ENCODE data around the gene KCNIP4. TPM values are rescaled to one million over a fixed set of nuclear protein-coding genes. Genes with fewer than 3 reads are reported as not detected.

KCNIP4 gene
- total and polyA plus RNA-seq, 2 of the 4 experiments (the other 2 are of a cell fraction): not detected

DNA sequence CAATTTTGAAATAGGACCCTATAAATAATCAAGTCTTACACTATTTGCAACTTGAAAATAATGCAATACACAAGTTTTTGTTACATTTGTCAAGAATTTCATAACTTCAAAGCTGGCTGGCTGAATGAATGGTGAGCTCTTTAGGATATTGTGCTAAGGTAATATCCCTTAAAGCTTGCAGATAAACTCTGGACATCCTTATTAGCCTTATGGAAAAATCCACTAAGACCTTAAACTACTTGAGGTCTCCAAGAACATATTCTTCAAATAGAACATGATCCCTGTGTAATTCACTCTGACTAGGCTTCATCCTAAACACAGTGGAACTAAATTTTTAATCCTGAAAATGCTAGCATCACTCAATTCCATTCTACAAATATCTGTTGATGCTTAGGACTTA lies 1049.0 kb downstream of the KCNIP4 start:
- Histone ChIP-seq H2BK120ac (ENCODE audit: low read depth, low read length) (no peak overlapping the region), H2AFZ (replicated peaks; ENCODE audit: low read length, poor library complexity) (no peak overlapping the region), H4K8ac (ENCODE audit: low read depth in 2 of 2, low read length in 2 of 2) (no peak overlapping the region), H3K27ac (ENCODE audit: insufficient read depth, low read length) (no peak overlapping the region), H3K4me1 (ENCODE audit: control insufficient read depth, insufficient read depth, low read length) (no peaks in the 10 kb centered on the region), H3K4me2 (ENCODE audit: low read depth, low read length) (no peak overlapping the region), H2AK5ac (ENCODE audit: low read depth, low read length) (no peak overlapping the region), H3K27me3 (ENCODE audit: control insufficient read depth, insufficient read depth, low read length) (no peaks in the 10 kb centered on the region), H3K9me1 (ENCODE audit: insufficient read depth, low read length) (no peaks in the 10 kb centered on the region), H3K23ac (ENCODE audit: low read depth, low read length) (no peak overlapping the region), H3K4ac (ENCODE audit: low read depth, low read length) (no peak overlapping the region), H2BK5ac (ENCODE audit: low read depth, low read length, poor library complexity, severe bottlenecking) (no peak overlapping the region), H2BK15ac (ENCODE audit: low read depth, low read length) (no peak overlapping the region), H3K4me3 (ENCODE audit: insufficient read depth, low read depth, low read length) (no peak overlapping the region), H3K56ac (ENCODE audit: extremely low read depth, insufficient read depth, low read length) (no peak overlapping the region), H2AK9ac (replicated peaks; ENCODE audit: low read depth, low read length, poor library complexity) (no peak overlapping the region), H3K9ac (ENCODE audit: low read depth, low read length) (no peak overlapping the region), H4K5ac (ENCODE audit: low read depth, low read length) (no peak overlapping the region), H3K36me3 (ENCODE audit: control insufficient read depth, insufficient read depth, low read length) (no peaks in the 10 kb centered on the region), H4K20me1 (ENCODE audit: insufficient read depth, low read length) (no peaks in the 10 kb centered on the region), H3K14ac (replicated peaks; ENCODE audit: low read depth, low read length) (no peak overlapping the region), H3K9me3 (ENCODE audit: control insufficient read depth, insufficient read depth, low read length) (peaks cover 6% of the 10 kb centered on the region), H3K79me1 (ENCODE audit: low read depth in 1 of 2, low read length in 2 of 2) (no peaks in the 10 kb centered on the region), H4K91ac (ENCODE audit: insufficient read depth, low read depth, low read length) (no peak overlapping the region), H2BK20ac (ENCODE audit: low read depth, low read length) (no peak overlapping the region), H3K18ac (ENCODE audit: low read depth, low read length) (no peak overlapping the region)
- no peak for TF ChIP-seq RAD21 (IDR thresholded peaks at IDR 0.05; ENCODE audit: low read length)
- no peak for TF ChIP-seq MAZ (IDR thresholded peaks at IDR 0.05; ENCODE audit: borderline replicate concordance, low read depth, low read length)
- no peak for TF ChIP-seq CEBPB (IDR thresholded peaks at IDR 0.05; ENCODE audit: low read depth, low read length)
- TF ChIP-seq, protein P1, sequence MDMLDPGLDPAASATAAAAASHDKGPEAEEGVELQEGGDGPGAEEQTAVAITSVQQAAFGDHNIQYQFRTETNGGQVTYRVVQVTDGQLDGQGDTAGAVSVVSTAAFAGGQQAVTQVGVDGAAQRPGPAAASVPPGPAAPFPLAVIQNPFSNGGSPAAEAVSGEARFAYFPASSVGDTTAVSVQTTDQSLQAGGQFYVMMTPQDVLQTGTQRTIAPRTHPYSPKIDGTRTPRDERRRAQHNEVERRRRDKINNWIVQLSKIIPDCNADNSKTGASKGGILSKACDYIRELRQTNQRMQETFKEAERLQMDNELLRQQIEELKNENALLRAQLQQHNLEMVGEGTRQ (IDR thresholded peaks at IDR 0.05; ENCODE audit: low read depth, low read length): no peak
- TF ChIP-seq, protein P2, sequence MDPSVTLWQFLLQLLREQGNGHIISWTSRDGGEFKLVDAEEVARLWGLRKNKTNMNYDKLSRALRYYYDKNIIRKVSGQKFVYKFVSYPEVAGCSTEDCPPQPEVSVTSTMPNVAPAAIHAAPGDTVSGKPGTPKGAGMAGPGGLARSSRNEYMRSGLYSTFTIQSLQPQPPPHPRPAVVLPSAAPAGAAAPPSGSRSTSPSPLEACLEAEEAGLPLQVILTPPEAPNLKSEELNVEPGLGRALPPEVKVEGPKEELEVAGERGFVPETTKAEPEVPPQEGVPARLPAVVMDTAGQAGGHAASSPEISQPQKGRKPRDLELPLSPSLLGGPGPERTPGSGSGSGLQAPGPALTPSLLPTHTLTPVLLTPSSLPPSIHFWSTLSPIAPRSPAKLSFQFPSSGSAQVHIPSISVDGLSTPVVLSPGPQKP (IDR thresholded peaks at IDR 0.05; ENCODE audit: borderline replicate concordance, low read depth, low read length): no peak
- TF ChIP-seq FOS (IDR thresholded peaks at IDR 0.05; ENCODE audit: low read depth, low read length): no peak
- no peak for TF ChIP-seq RFX5 (IDR thresholded peaks at IDR 0.05; ENCODE audit: low read depth, low read length)
- no peak for TF ChIP-seq CHD1 (IDR thresholded peaks at IDR 0.05; ENCODE audit: low read depth, low read length)
- no peak for TF ChIP-seq MXI1 (IDR thresholded peaks at IDR 0.05; ENCODE audit: borderline replicate concordance, low read depth, low read length)
- TF ChIP-seq SMC3 (IDR thresholded peaks at IDR 0.05; ENCODE audit: low read depth, low read length): no peak
- TF ChIP-seq MAFK (IDR thresholded peaks at IDR 0.05; ENCODE audit: low read depth, low read length): no peak
- TF ChIP-seq NFE2L2 (IDR thresholded peaks at IDR 0.05; ENCODE audit: low read depth, low read length): no peak
- no peak for TF ChIP-seq BHLHE40 (IDR thresholded peaks at IDR 0.05; ENCODE audit: low read depth, low read length)
- TF ChIP-seq RCOR1 (IDR thresholded peaks at IDR 0.05; ENCODE audit: insufficient replicate concordance, low read length): no peak
- TF ChIP-seq, protein P3, sequence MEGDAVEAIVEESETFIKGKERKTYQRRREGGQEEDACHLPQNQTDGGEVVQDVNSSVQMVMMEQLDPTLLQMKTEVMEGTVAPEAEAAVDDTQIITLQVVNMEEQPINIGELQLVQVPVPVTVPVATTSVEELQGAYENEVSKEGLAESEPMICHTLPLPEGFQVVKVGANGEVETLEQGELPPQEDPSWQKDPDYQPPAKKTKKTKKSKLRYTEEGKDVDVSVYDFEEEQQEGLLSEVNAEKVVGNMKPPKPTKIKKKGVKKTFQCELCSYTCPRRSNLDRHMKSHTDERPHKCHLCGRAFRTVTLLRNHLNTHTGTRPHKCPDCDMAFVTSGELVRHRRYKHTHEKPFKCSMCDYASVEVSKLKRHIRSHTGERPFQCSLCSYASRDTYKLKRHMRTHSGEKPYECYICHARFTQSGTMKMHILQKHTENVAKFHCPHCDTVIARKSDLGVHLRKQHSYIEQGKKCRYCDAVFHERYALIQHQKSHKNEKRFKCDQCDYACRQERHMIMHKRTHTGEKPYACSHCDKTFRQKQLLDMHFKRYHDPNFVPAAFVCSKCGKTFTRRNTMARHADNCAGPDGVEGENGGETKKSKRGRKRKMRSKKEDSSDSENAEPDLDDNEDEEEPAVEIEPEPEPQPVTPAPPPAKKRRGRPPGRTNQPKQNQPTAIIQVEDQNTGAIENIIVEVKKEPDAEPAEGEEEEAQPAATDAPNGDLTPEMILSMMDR (conservative IDR thresholded peaks at IDR 0.05; ENCODE audit: low read depth, low read length): no peak
- DNase-seq (no peak), ATAC-seq (ENCODE audit: low read depth) (no peak)
- in situ Hi-C loops (cut with MboI; ENCODE audit: low sequenced_read_pairs): no loop called here
- intact Hi-C loops (cut with micrococcal nuclease): no loop called here
- BruUV-seq (replicated peaks): no TSS peak
- ChIA-PET POLR2A (ENCODE audit: unreplicated experiment) (no interaction called here), CTCF (no interaction called here)
- dilution Hi-C loops (cut with HindIII; ENCODE audit: low sequenced_read_pairs, unreplicated experiment): no loop called here
